Omental fat pad (tissue), 4 donors: ENCODE measurements around the gene PLCB1. TPM values are rescaled to one million over a fixed set of nuclear protein-coding genes. Genes with fewer than 3 reads are reported as not detected.
"Not testable (repeated sequence)": the region's sequence is repeated elsewhere in the genome, so short reads cannot be mapped to it uniquely, and the experiment has no call there.

Source experiments
- ATAC-seq: fragments of 150-250 bp; one replicate; pipeline ENCODE4 v1.9.1; 2016; ENCODE audit warnings: mild to moderate bottlenecking, moderate library complexity; ENCODE audit not compliant: low FRiP score
- DNase-seq: peaks from one replicate; pipeline ENCODE4 v3.0.0-alpha.2; 2019; ENCODE audit warnings: low spot score
- CTCF ChIP-seq, 3 donors: fragments of 450-650 bp; IDR thresholded peaks; one replicate each; pipeline ENCODE4 v1.5.1; 2016 to 2017; ENCODE audit warnings: antibody characterized with exemption in 3 of 3, mild to moderate bottlenecking in 3 of 3, moderate library complexity in 2 of 3
- total RNA-seq, 4 donors: library from RNA; depleted of rRNA; stranded (reverse); fragments of >200 nt; gene quantifications; one replicate each; pipeline ENCODE4 v1.1.0, GENCODE V29; 2016

Gene PLCB1
- total RNA-seq, 4 donors from 2014 or later, result 22.4 to 60.5 (median 36.4) TPM

GRCh38 chr20:8837396-8837795 is 705.3 kb downstream of the PLCB1 start:
- DNase-seq (no peak), ATAC-seq (no peak)
- TF ChIP-seq CTCF (IDR thresholded peaks at IDR 0.05), result no peak

- DNase-seq, result no peak
These were observed 710.5 kb downstream of the PLCB1 start for GRCh38 chr20:8842525-8842924.

GRCh38 chr20:8844179-8844578 is 712.1 kb downstream of the PLCB1 start:
- no peak for TF ChIP-seq CTCF (IDR thresholded peaks at IDR 0.05)
- ATAC-seq, result no peak
- no peak for DNase-seq

More at GRCh38 chr20:8842525-8842924, 710.5 kb downstream of the PLCB1 start:
- TF ChIP-seq CTCF (IDR thresholded peaks at IDR 0.05), result no peak
- ATAC-seq, result no peak

- no peak for DNase-seq
- TF ChIP-seq CTCF (IDR thresholded peaks at IDR 0.05), result no peak
- no peak for ATAC-seq
These were observed 717.9 kb downstream of the PLCB1 start for GRCh38 chr20:8849990-8850389.

GRCh38 chr20:8851446-8851845 is 719.4 kb downstream of the PLCB1 start:
- TF ChIP-seq CTCF (IDR thresholded peaks at IDR 0.05), result no peak
- ATAC-seq, result no peak
- no peak for DNase-seq

- not testable (repeated sequence) for ATAC-seq, DNase-seq
These were observed 719.9 kb downstream of the PLCB1 start for GRCh38 chr20:8851919-8852318.

GRCh38 chr20:8853211-8853610 is 721.1 kb downstream of the PLCB1 start:
- not testable (repeated sequence) for ATAC-seq, DNase-seq

GRCh38 chr20:8853805-8854338 is 721.8 kb downstream of the PLCB1 start:
- ATAC-seq, result peak; percentile 65
- peak in 2 of 3 donors; percentile 47 to 72 for TF ChIP-seq CTCF (IDR thresholded peaks at IDR 0.05)
- DNase-seq, result no peak
